Endothelial cell of hepatic sinusoid (primary cell): ENCODE results near the gene RRP1.

Experiments
- in situ Hi-C: cut with HindIII; loops from 2 replicates; pipeline ENCODE4 v1.10.0; 2017; ENCODE audit warnings: low sequenced_read_pairs

The RRP1 gene

DNA sequence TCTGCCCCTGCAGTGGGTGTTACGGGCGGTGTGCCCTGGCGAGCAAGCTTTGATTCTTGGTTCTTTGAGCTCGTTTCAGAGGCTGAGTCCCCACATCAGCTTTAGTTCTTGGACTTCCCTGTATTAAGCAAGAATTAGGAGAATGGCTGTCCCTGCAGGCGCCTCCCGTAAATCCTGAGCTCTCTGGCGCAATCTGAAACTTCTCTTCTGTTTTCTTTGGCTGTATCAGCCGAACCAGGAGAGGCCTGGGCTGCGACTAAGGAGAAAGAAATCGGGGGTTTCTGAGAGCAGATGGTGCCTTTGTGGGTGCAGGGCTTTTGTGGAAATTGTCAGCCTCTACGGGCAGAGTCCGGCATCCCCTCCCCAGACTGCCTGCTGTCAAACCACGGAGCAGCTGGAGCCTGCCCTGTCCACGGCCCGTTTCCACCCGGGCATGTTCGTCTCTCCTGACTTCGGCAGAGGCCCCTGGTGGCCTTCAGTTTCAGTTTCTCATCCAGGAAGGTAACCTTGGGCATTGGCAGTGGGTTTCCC, 31.2 kb upstream of the RRP1 start:
- in situ Hi-C loops, result no loop called here

DNA sequence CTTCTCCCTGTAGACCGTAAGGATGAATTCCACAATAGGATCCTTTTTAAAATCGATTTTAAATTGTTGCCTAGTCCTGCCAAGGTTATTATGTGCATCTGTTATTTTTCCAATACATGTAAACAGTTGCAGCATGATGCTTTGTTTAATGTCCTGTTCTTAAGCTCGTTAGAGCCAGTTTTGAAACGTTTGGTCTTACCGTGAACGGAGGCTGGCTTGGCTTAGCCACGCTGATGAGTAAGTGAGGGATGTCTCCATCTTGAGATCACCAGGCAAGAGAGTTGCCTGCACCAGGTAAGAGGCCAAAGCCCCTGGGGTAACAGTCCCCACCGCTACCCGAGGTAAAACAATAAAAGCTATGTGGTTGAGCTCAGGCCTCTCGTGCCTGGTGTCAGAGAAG, 30.6 kb upstream of the RRP1 start:
- in situ Hi-C loops, result no loop called here

DNA sequence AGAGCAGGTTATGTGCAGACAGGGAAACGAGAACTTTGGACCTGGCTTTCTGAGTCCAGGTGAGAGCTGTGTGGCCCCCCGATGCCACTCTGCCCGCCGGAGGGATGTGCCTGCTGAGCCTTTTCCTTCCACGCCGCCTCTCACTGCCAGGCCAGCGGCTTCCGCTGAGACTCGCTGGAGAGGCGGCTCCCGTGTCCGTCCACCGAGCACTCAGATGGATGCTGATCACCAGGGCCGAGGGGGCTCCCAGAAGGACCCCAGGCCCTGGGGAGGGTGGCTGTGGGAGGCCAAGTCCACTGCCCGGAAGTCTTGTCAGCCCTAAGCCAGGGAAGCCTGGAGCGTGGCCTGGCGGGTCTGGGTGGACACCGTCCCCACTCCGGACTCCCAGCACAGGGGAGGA, 29.7 kb upstream of the RRP1 start:
- in situ Hi-C loops, result no loop called here

DNA sequence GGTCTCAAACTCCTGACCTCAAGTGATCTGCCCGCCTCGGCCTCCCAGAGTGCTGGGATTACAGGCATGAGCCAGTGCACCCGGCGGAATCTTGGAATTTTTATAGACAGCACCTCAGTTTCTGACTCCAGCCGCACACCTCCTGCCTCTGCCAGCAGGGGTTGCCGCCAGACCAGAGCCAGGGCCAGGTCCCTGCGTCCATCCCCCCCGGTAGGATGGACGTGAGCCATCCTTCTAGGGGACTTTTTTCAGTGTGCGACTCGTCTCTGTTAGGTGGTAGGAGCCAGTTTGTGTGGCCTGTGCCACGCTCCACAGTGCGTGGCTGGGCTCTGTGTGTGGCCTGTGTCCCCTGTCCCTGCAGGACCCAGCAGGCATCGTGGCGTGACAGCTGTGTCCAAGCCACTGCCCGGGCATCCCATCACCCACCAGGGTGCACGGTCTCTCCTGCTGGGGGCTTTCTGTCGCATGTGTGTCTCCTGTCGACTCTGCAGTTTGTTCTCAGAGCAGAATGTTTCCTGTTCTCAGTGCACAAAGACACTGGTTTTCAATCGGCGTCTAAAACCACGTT, 28.9 kb upstream of the RRP1 start:
- in situ Hi-C loops, result no loop called here

DNA sequence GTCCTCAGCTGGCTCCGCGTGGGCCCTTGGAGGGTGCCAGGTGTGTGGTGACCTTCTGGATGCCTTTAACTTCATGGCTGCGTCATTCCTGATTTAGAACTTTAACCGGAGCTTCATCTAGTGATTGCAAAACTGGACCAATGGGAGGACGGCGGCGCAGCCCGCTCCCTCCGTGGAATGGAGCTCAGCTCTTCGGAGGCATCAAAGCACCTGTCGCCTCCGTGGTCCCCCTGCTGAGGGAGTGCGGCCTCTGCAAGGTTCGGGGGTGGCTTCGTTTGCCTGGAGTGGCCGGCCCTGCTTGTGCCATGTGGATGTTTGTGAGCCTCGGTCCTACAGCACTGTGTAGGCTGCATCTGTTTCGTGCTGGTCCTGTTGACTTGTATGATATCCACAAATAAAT, 27.5 kb upstream of the RRP1 start:
- in situ Hi-C loops, result no loop called here

DNA sequence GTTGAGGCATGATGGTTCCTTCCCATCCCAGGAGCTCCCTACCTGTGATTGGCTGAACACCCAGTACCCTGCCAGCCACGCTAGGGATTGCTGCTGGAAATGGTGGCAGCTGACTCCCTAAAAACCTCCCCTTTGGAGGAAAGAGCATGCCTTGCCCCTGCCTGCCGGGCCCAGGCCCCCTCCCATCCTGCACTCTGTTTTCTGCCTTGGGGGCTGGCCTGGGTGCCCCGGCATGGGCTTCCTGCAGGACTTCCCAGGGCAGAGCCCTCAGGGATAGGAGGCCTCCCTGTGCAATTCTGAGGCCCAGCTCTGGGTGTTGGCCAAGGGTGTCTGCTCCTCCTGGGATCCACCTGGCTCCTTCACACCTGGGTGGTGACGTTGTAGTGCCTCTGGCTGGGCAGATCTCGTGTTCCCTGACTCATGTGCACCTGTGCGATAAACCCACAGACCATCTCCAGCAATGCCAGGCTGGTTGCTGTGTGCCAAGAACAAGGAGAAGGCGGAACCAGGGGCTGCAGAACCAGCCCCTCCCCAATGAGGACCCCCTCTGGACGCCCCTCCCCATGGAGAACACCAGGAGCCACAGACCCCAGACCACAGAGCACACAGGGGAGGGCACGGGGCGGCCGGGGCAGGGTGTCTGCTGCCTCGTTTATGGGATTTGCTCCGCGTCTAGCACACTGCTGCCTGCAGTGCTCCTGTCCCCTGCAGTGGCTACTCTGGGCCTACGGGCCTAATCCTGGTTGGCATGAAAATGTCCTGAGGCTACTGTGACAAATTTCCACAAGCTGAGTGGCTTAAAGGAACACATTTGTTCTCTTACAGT, 26.9 kb upstream of the RRP1 start:
- in situ Hi-C loops, result no loop called here

DNA sequence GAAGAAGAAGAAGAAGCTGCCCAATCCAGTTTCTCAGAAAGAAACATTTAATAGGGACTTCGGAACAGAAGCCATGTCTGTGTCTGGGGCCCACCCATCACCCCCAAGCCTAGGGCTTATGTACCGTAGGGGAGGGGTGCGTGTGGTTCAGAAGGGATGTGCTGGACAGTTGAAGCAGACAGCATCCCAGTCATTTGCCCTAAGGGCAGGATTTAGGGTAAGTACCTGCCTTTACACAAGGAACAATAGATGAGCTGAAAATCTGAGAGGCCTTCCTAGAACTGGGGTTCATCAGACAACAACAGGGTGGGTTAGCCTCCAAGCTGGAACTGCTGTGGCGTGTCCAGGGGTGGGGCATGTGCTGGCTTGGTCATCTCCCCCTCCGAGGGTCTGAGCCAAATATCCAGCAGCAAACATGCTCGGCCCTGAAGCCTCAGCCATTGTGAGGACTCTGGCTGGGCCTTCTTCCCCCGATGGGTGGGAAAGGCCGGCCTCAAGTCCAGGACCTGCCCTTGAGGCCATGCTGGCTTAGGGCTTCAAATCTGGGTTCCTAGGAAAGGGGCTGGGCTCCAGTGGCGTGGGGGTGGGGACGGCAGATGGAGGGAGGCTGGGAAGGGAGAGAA, 25.4 kb upstream of the RRP1 start:
- in situ Hi-C loops, result no loop called here

DNA sequence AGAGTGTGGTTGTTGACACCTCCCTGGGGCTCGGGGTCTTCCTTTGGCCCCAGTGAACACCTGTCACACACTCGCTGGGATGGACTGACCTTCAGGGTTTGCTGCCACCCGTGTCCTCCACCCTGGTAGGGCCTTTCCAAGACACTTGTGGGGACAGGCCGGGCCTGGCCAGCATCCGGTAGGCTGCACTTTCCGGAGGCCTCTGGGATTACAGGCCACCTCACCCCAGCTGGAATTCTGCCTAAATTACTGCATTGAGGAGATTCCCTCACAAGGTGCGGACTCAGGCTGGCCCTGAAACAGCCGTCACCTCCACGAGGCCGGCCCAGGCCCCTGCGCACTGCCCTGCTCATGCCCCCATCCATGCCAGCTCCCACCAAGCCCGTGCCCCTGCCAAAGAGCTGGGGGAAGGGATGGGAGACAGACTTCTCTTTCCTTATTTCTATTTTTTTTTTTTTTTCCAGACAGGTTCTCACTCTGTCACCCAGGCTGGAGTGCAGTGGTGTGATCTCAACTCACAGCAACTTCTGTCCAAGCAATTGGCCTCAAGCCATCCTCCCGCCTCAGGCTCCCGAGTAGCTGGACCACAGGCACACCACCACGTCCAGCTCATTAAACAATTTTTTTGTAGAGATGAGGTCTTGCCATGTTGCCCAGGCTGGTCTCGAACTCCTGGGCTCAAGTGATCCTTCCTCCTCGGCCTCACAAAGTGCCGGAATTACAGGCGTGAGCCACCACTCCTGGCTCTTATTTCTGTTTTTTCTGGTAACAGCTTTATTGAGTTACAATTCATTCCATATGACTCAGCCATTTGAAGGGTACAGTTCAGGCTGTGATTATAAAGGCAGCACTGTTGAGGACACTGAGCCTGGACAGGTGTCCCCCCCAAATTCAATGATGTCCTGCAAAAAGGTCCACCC, 24.5 kb upstream of the RRP1 start:
- in situ Hi-C loops, result no loop called here

DNA sequence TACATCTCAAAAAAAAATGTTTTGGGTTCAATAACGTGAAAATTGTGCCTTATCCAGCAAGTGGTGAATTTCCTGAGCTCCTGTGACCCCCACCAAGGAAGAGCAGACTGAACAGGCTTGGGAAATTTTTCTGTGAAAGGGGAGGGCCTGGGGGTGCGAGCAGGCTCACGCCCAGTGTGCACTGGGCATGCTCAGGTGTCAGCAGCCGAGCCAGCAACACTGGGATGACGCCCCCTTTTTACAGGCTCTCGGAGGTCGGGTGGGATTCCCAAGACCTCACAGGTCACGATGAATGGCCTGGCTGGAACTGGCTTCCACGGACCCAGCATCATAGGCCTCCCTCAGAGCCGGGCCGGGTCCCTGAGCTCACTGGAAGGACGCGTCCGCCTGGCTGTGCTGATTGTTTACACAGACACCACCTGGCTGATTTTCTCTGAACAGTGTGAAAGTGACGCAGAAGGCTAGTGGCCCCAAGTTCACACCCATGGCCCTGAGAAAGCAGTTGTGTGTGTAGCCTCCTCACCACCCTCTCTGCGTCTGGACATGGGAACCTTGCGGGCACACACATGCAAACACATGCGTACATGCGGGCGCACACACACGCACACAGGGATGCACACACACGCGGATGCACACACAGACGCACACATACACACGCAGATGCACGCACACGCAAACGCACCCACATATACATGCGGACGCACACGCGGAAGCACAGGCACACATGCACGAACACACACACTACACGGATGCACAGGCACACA, 22.5 kb upstream of the RRP1 start:
- in situ Hi-C loops, result no loop called here

DNA sequence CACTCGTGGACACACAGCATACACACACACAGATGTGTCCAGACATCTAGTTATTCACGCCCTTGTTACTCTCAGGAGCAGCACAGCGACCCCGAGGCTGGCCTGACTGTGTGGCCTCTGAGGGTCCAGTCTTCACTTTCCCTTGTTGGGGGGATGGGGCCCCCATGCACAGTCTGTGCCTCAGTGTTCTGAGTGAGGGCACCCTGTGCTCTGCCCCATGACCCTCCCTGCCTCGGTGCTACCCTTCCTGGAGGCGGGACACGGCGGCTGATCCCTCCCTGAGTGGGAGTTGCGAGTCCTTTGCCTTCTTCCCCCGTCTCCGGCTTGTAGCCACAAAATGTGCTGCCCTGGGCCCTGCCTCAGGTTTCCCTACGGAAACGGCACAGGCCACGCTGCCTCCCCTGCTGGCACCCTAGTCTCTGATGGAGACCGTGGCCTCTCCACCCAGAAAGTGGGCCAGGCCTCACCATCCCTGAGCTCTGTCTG, 21.8 kb upstream of the RRP1 start:
- in situ Hi-C loops, result no loop called here

DNA sequence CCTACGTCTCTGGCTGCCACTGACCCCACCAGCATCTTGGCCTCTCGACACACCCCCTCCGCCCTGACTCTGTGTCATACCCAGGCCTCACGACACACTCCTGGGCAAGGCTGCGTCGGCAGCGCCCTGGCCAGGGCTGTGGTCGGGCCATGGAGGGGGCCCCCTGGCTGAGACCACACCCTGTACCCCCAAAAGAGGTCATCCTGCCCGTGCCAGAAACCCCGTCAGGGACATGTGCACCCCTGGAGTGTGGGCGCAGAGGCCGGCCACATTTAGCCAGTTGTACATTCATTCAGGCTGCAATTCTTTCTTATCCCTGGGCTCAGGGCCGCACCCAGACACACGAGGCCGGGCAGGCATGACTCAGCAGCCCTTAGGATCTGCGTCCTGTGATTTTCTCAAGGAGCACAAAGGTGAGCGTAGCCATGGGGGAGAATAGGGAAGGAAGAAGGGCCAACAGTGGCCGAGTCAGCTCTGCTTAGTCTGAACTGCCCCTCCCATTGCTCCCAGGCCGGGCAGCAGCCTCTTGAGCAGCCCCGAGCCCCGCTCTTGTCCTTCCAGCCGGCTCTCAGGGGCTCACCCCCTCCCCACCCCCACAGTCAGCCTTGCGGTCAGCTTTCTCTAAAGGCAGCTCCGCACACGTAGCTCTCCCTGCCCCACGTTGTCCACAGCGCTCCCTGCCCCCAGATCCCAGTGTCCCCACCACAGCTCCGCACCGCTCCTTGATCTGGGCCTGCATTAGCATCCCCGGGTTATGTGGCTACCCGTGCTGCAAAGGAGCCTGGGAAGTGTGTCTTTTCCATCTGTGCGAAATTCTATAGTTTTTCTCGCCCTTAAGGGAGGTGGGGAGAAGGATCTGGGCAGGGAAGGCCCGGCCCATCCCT, 21.2 kb upstream of the RRP1 start:
- in situ Hi-C loops, result no loop called here

DNA sequence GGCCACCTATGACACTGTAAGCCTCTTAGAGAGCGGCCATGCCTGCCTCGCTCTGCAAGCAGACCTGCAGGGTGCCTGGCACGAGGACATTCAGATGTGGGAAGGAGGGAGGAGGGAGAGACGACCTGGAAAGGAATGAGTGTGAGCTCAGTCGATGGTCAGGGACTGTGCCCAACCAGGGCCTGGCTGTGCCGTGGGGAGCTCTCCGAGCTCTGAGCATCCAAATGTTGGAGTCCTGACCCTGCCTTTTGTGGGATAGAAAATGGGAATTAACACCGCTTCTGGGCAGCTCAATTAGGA, 20.6 kb upstream of the RRP1 start:
- in situ Hi-C loops, result no loop called here

DNA sequence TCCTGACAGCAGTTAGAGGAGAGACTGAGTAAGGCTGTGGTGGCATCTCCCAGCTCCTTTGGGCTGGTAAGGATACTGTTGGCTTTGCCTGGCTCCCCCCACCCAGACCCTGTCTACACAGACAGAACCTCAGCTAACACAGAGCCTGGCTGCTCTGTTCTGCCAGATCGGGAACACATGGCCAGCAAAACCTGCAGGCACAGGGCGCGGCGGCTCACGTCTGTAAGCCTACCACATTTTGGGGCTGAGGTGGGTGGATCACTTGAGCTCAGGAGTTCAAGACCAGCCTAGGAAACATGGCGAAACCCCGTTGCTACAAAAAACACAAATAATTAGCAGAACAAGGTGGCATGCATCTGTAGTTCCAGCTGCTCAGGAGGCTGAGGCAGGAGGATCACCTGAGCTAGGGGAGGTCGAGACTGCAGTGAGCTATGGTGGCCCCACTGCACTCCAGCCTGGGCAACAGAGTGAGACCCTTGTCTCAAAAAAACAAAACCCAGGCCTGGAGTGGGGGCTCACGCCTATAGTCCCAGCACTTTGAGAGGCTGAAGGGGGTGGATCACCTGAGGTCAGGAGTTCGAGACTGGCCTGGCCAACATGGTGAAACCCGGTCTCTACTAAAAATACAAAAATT, 19.9 kb upstream of the RRP1 start:
- in situ Hi-C loops, result no loop called here

DNA sequence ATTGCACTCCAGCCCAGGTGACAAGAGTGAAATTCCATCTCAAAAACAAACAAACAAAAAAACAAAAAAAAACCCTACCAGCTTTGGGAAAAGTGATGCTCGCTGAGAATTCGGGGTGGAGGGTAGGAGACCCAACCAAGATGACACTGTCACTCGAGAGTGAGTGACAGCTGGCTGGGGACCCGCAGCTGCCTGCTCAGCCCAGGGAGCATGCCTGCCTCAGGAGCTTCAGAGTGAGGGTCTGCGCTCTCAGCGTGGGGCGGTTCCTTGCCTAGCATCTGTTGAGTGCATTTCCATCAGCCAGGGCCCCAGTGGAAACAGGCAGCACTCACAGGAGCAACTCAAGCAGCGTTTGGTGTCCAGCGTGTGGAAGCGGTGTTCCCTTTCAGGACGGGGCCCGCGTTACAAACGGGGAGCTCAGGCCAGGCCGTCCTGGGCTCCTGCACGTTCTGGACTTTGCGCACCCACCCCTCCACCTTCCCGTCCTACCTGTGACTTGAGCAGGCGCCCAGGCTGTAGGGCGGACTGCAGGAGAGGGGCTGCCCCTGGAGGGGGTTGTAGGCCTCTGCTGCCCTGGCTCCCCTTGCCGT, 19.2 kb upstream of the RRP1 start:
- in situ Hi-C loops, result loop anchor here (5.0 kb wide), 3 partner anchors 33 to 242 kb away; partner anchors contain the start of gene TRAPPC10

DNA sequence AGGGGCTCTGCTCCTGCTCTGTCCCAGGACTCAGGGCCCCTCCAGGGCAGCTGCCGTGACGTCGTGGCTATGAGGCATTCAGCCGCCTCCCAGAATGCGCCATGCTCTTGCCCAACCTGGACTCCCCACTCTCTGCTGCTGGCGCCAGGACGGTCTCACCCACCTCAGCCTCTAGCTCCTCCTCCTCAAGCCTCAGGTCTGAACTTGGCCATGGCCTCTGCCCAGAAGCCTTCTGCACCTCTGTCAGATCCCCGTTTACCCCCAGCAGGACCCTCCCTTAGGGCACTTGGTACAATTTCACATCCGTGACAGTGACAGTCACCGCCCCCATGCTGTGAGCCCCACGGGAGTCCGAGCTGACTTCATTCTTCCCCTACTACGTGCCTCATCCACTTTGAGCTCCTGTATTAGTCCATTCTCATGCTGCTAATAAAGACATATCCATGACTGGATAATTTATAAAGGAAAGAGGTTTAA, 18.1 kb upstream of the RRP1 start:
- in situ Hi-C loops, result loop anchor here (5.0 kb wide), 3 partner anchors 34 to 241 kb away; partner anchors contain the start of gene TRAPPC10

DNA sequence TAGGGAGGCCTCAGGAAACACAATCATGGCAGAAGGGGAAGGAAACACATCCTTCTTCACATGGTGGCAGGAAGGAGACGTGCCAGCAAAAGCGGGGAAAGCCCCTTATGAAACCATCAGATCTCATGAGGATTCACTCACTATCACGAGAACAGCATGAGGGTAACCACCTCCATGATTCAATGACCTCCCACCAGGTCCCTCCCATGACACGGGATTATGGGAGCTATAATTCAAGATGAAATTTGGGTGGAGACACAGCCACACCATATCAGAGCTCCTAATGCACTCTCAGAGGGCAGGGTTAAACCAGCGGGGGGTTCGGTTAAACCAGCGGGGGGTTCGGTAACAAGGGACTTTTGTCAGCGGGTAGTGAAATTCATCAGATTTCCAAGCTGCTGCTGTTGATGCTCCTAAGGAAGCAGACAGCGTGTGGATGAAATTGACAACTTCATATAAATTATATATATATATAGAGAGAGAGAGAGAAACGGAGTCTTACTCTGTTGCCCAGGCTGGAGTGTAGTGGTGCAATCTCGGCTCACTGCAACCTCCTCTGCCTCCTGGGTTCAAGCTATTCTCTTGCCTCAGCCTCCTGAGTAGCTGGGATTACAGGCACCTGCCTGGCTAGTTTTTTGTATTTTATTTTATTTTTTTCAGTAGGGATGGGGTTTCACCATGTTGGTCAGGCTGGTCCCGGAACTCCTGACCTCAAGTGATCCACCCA, 17.5 kb upstream of the RRP1 start:
- in situ Hi-C loops, result loop anchor here (5.0 kb wide), 3 partner anchors 35 to 240 kb away; partner anchors contain the start of gene TRAPPC10

DNA sequence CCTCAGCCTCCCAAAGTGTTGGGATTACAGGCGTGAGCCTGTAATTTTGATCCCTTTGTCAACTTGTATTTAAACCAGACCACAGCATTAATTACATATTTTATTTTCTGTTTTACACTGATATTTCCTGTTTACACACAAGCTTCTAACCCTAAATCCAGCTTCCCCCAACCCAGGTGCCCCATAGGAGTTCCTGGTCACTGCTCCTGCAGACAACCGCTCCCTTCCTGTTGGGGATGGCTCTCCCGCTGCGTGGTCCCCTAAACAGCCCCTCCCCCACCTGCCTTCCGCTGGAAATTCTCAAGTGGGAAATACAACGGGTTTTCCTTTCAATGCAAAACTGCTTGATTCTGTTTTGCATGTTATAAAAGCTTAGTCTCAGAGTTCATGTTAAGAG, 17.0 kb upstream of the RRP1 start:
- in situ Hi-C loops, result loop anchor here (5.0 kb wide), 3 partner anchors 35 to 240 kb away; partner anchors contain the start of gene TRAPPC10
